HEK293 (cell line): Measurements from ENCODE around the gene C10orf67.

ENCODE experiments used
- CTCF ChIA-PET: fragments of 350-600 bp; formaldehyde crosslinking; extraction: SDS; loops from one replicate; lab custom pipeline; 2021; ENCODE audit warnings: antibody characterized with exemption; lab: Yijun Ruan, JAX
- POLR2A ChIA-PET: fragments of 300-600 bp; formaldehyde crosslinking; extraction: SDS; loops from one replicate; lab custom pipeline; 2020; ENCODE audit warnings: antibody characterized with exemption, inconsistent platforms; lab: Yijun Ruan, JAX
- H3K27ac ChIP-seq: fragments of 200-500 bp; sonication (Bioruptor generic); 2 replicates; pipeline ENCODE4 v1.5.1; 2014; ENCODE audit warnings: low read depth, low read length, control low read depth, inconsistent platforms; ENCODE audit errors: extremely low read depth
- H3K36me3 ChIP-seq, 2 experiments: fragments of 200-500 bp in 1 of 2; sonication (Bioruptor generic) in 1 of 2; 1 replicate in 1 of 2; 2 replicates in 1 of 2; pipeline ENCODE4 v1.5.1; 2014 to 2017; ENCODE audit warnings: inconsistent platforms in 2 of 2, low read length in 2 of 2; ENCODE audit not compliant: control insufficient read depth in 2 of 2, insufficient read depth in 1 of 2
- H3K4me1 ChIP-seq: fragments of 200-500 bp; sonication (Bioruptor generic); 2 replicates; pipeline ENCODE4 v1.5.1; 2014; ENCODE audit warnings: mild to moderate bottlenecking, low read length, inconsistent platforms; ENCODE audit not compliant: control insufficient read depth, insufficient read depth
- H3K4me3 ChIP-seq: 2 replicates; pipeline ENCODE4 v1.5.1; 2011; ENCODE audit warnings: low read depth, mild to moderate bottlenecking, control low read depth, low read length, moderate library complexity
- H3K9me3 ChIP-seq: fragments of 200-500 bp; sonication (Bioruptor generic); 2 replicates; pipeline ENCODE4 v1.5.1; 2014; ENCODE audit warnings: low read depth, low read length, inconsistent platforms; ENCODE audit not compliant: control insufficient read depth, insufficient read depth
- FEZF1 ChIP-seq: fragments of 450-650 bp; formaldehyde crosslinking; IDR thresholded peaks from 2 replicates; pipeline ENCODE4 v1.5.1; 2016; ENCODE audit warnings: missing biosample characterization, missing genetic modification characterization
- GLI4 ChIP-seq: fragments of 450-650 bp; formaldehyde crosslinking; IDR thresholded peaks from 2 replicates; pipeline ENCODE4 v1.5.1; 2016; ENCODE audit warnings: missing biosample characterization, missing genetic modification characterization
- INSM2 ChIP-seq: fragments of 450-650 bp; formaldehyde crosslinking; IDR thresholded peaks from 2 replicates; pipeline ENCODE4 v1.5.1; 2016; ENCODE audit warnings: missing biosample characterization, missing genetic modification characterization
- PRDM2 ChIP-seq: fragments of 450-650 bp; formaldehyde crosslinking; IDR thresholded peaks from 2 replicates; pipeline ENCODE4 v1.5.1; 2016; ENCODE audit warnings: missing biosample characterization, missing genetic modification characterization, borderline replicate concordance
- PRDM6 ChIP-seq: fragments of 450-650 bp; formaldehyde crosslinking; IDR thresholded peaks from 2 replicates; pipeline ENCODE4 v1.5.1; 2017; ENCODE audit warnings: missing biosample characterization, missing genetic modification characterization
- ZEB2 ChIP-seq: fragments of 450-650 bp; formaldehyde crosslinking; IDR thresholded peaks from 2 replicates; pipeline ENCODE4 v1.5.1; 2016; ENCODE audit warnings: missing biosample characterization, missing genetic modification characterization
- ZNF140 ChIP-seq: fragments of 450-650 bp; formaldehyde crosslinking; IDR thresholded peaks from 2 replicates; pipeline ENCODE4 v1.5.1; 2016; ENCODE audit warnings: missing biosample characterization, missing genetic modification characterization
- ZNF175 ChIP-seq: fragments of 450-650 bp; formaldehyde crosslinking; IDR thresholded peaks from 2 replicates; pipeline ENCODE4 v1.5.1; 2016; ENCODE audit warnings: missing biosample characterization, missing genetic modification characterization
- ZNF335 ChIP-seq: fragments of 450-650 bp; formaldehyde crosslinking; conservative IDR thresholded peaks from 2 replicates; pipeline ENCODE4 v1.5.1; 2016; ENCODE audit warnings: missing biosample characterization, missing genetic modification characterization
- ZNF473 ChIP-seq: fragments of 450-650 bp; formaldehyde crosslinking; IDR thresholded peaks from 2 replicates; pipeline ENCODE4 v1.5.1; 2017; ENCODE audit warnings: missing biosample characterization, missing genetic modification characterization
- ZNF510 ChIP-seq: fragments of 450-650 bp; formaldehyde crosslinking; IDR thresholded peaks from 2 replicates; pipeline ENCODE4 v1.5.1; 2018; ENCODE audit warnings: mild to moderate bottlenecking, missing genetic modification characterization, missing biosample characterization; ENCODE audit not compliant: insufficient replicate concordance
- ZNF518A ChIP-seq: fragments of 450-650 bp; formaldehyde crosslinking; conservative IDR thresholded peaks from 2 replicates; pipeline ENCODE4 v1.5.1; 2016; ENCODE audit warnings: low read depth, missing biosample characterization, missing genetic modification characterization
- ZNF558 ChIP-seq: fragments of 450-650 bp; formaldehyde crosslinking; IDR thresholded peaks from 2 replicates; pipeline ENCODE4 v1.5.1; 2016; ENCODE audit warnings: missing biosample characterization, missing genetic modification characterization
- ZNF629 ChIP-seq: fragments of 450-650 bp; formaldehyde crosslinking; IDR thresholded peaks from 2 replicates; pipeline ENCODE4 v1.5.1; 2017; ENCODE audit warnings: missing biosample characterization, missing genetic modification characterization
- ZNF639 ChIP-seq: fragments of 450-650 bp; formaldehyde crosslinking; IDR thresholded peaks from 2 replicates; pipeline ENCODE4 v1.5.1; 2016; ENCODE audit warnings: missing biosample characterization, missing genetic modification characterization
- ZNF843 ChIP-seq: fragments of 450-650 bp; formaldehyde crosslinking; IDR thresholded peaks from 2 replicates; pipeline ENCODE4 v1.5.1; 2016; ENCODE audit warnings: missing biosample characterization, missing genetic modification characterization

Gene C10orf67

GRCh38 chr10:23351926-23352519 lies 7.4 kb upstream of the C10orf67 start:
- Histone ChIP-seq H3K27ac (no peak overlapping the region), H3K4me3 (no peak overlapping the region)
- TF ChIP-seq INSM2 (tag by site-specific recombination) (0 out of 2 replicates have a peak, but pooled peaks have one; percentile 23), ZNF558 (tag by site-specific recombination) (peak; percentile 77; the same call in 1 of the 2 replicates), ZNF843 (tag by site-specific recombination) (no peak), PRDM6 (tag by site-specific recombination) (peak; percentile 48; the same call in 1 of the 2 replicates), ZNF518A (tag by site-specific recombination) (no peak), ZNF473 (tag by site-specific recombination) (no peak), ZEB2 (tag by site-specific recombination) (0 out of 2 replicates have a peak, but pooled peaks have one; percentile 32), ZNF629 (tag by site-specific recombination) (peak; percentile 47; the same call in 1 of the 2 replicates), ZNF140 (no peak), ZNF175 (tag by site-specific recombination) (no peak), ZNF639 (tag by site-specific recombination) (no peak), ZNF335 (tag by site-specific recombination) (no peak), ZNF510 (tag by site-specific recombination) (no peak), GLI4 (tag by site-specific recombination) (no peak), PRDM2 (tag by site-specific recombination) (no peak), FEZF1 (tag by site-specific recombination) (no peak)
- TF ChIP-seq, all 188 proteins: peak for 5
- ChIA-PET POLR2A (interaction anchor here (0.6 kb wide), 1 partner anchor 95 kb away, joined by 6 read pairs; no protein-coding TSS in a partner anchor), CTCF (no interaction called here)
- H3K36me3 ChIP-seq = no peaks in the 10 kb centered on the region
- H3K4me1 ChIP-seq = no peaks in the 10 kb centered on the region
- H3K9me3 ChIP-seq = no peaks in the 10 kb centered on the region
